Measurements from ENCODE around the gene NYAP1. TPM values are rescaled to one million over a fixed set of nuclear protein-coding genes. Genes with fewer than 3 reads are reported as not detected.
A peak's percentile ranks its signal among the peaks of the same experiment; 100 is the strongest.

The NYAP1 gene
- total RNA-seq, 2 donors from 2014 or later, result 7.9 to 9.3 TPM

GRCh38 chr7:100471021-100471420 lies 12.7 kb upstream of the NYAP1 start:
- no peak overlapping the region for H3K4me3 Mint-ChIP-seq
- peaks cover 19% of the 10 kb centered on the region for H3K36me3 Mint-ChIP-seq (ENCODE audit: low read depth)
- no peak for DNase-seq
- WGBS, 2 experiments (ENCODE audit: insufficient coverage in 1 of 2, insufficient read length in 1 of 2), result 88% methylated on average over 1 to 4 of the region's 4 CpGs
- Histone ChIP-seq H3K9ac (ENCODE audit: extremely low read depth, low read length, poor library complexity, severe bottlenecking) (no peak overlapping the region), H3K36me3 (ENCODE audit: control insufficient read depth, insufficient read depth, low read length) (peaks cover 23% of the 10 kb centered on the region), H3K27ac (ENCODE audit: low read depth, low read length) (no peak overlapping the region), H3K4me3 (ENCODE audit: low read length) (no peak overlapping the region), H3K9me3 (ENCODE audit: control insufficient read depth, low read length) (no peaks in the 10 kb centered on the region), H3K27me3 (ENCODE audit: control insufficient read depth, insufficient read depth, low read length, poor library complexity, severe bottlenecking) (no peaks in the 10 kb centered on the region), H3K4me1 (ENCODE audit: control insufficient read depth, insufficient read depth, low read length) (no peaks in the 10 kb centered on the region)
- H3K4me1 Mint-ChIP-seq, result peaks cover 7% of the 10 kb centered on the region
- no peaks in the 10 kb centered on the region for H3K27me3 Mint-ChIP-seq (ENCODE audit: insufficient read depth)
- H3K9me3 Mint-ChIP-seq, result no peaks in the 10 kb centered on the region
- H3K27ac Mint-ChIP-seq, result peak overlapping the region; percentile 48
- no peak for TF ChIP-seq CTCF (conservative IDR thresholded peaks at IDR 0.05)

GRCh38 chr7:100472121-100472851 lies 11.4 kb upstream of the NYAP1 start:
- Histone ChIP-seq H3K9ac (ENCODE audit: extremely low read depth, low read length, poor library complexity, severe bottlenecking) (no peak overlapping the region), H3K4me3 (ENCODE audit: low read length) (no peak overlapping the region), H3K36me3 (ENCODE audit: control insufficient read depth, insufficient read depth, low read length) (peaks cover 23% of the 10 kb centered on the region), H3K27me3 (ENCODE audit: control insufficient read depth, insufficient read depth, low read length, poor library complexity, severe bottlenecking) (no peaks in the 10 kb centered on the region), H3K9me3 (ENCODE audit: control insufficient read depth, low read length) (no peaks in the 10 kb centered on the region), H3K27ac (ENCODE audit: low read depth, low read length) (no peak overlapping the region), H3K4me1 (ENCODE audit: control insufficient read depth, insufficient read depth, low read length) (no peaks in the 10 kb centered on the region)
- TF ChIP-seq CTCF (conservative IDR thresholded peaks at IDR 0.05), result no peak
- no peaks in the 10 kb centered on the region for H3K9me3 Mint-ChIP-seq
- H3K27me3 Mint-ChIP-seq (ENCODE audit: insufficient read depth), result no peaks in the 10 kb centered on the region
- peaks cover 11% of the 10 kb centered on the region for H3K4me1 Mint-ChIP-seq
- peaks cover 19% of the 10 kb centered on the region for H3K36me3 Mint-ChIP-seq (ENCODE audit: low read depth)
- H3K27ac Mint-ChIP-seq, result peak overlapping the region; percentile 59
- no peak for DNase-seq
- H3K4me3 Mint-ChIP-seq, result no peak overlapping the region
- 78 to 80% methylated on average over 4 to 16 of the region's 16 CpGs for WGBS, 2 experiments (ENCODE audit: insufficient coverage in 1 of 2, insufficient read length in 1 of 2)

- Histone ChIP-seq H3K9ac (ENCODE audit: extremely low read depth, low read length, poor library complexity, severe bottlenecking) (no peak overlapping the region), H3K4me1 (ENCODE audit: control insufficient read depth, insufficient read depth, low read length) (no peaks in the 10 kb centered on the region), H3K9me3 (ENCODE audit: control insufficient read depth, low read length) (no peaks in the 10 kb centered on the region), H3K4me3 (ENCODE audit: low read length) (no peak overlapping the region), H3K27me3 (ENCODE audit: control insufficient read depth, insufficient read depth, low read length, poor library complexity, severe bottlenecking) (no peaks in the 10 kb centered on the region), H3K36me3 (ENCODE audit: control insufficient read depth, insufficient read depth, low read length) (peaks cover 18% of the 10 kb centered on the region), H3K27ac (ENCODE audit: low read depth, low read length) (no peak overlapping the region)
- TF ChIP-seq CTCF (conservative IDR thresholded peaks at IDR 0.05), result no peak
- H3K27me3 Mint-ChIP-seq (ENCODE audit: insufficient read depth), result no peaks in the 10 kb centered on the region
- H3K9me3 Mint-ChIP-seq, result no peaks in the 10 kb centered on the region
- 82 to 84% methylated on average over 9 to 14 of the region's 14 CpGs for WGBS, 2 experiments (ENCODE audit: insufficient coverage in 1 of 2, insufficient read length in 1 of 2)
- peaks cover 19% of the 10 kb centered on the region for H3K36me3 Mint-ChIP-seq (ENCODE audit: low read depth)
- no peak for DNase-seq
- H3K4me1 Mint-ChIP-seq, result peaks cover 11% of the 10 kb centered on the region
- no peak overlapping the region for H3K27ac Mint-ChIP-seq
- no peak overlapping the region for H3K4me3 Mint-ChIP-seq
Measured at GRCh38 chr7:100472854-100473499, 10.8 kb upstream of the NYAP1 start.
